GM18867 (cell line): Measurements from ENCODE around the gene ZSWIM7.

Experiments used
- ATAC-seq: cut with Tn5 transposase; IDR thresholded peaks from one replicate; pipeline ENCODE4 v1.9.1; 2021; ENCODE audit warnings: mild to moderate bottlenecking, moderate library complexity; ENCODE audit not compliant: unreplicated experiment

ZSWIM7 gene

GRCh38 chr17:15935891-15936290, 63.6 kb downstream of the ZSWIM7 start:
- no peak for ATAC-seq

GRCh38 chr17:15934866-15935265, 64.6 kb downstream of the ZSWIM7 start:
- ATAC-seq = no peak

- ATAC-seq = no peak
These were observed 68.1 kb downstream of the ZSWIM7 start for GRCh38 chr17:15931394-15931793.

GRCh38 chr17:15930426-15930825, 69.1 kb downstream of the ZSWIM7 start:
- ATAC-seq = no peak

GRCh38 chr17:15929941-15930340, 69.6 kb downstream of the ZSWIM7 start:
- ATAC-seq = no peak

- ATAC-seq = no peak
These were observed 71.2 kb downstream of the ZSWIM7 start for GRCh38 chr17:15928286-15928785.
